Loucy (cell line): ENCODE data around the gene FHDC1.

Experiments
- CTCF ChIP-seq: fragments of 200-600 bp; sonication (generic); conservative IDR thresholded peaks from 2 replicates; pipeline ENCODE4 v1.5.1; 2014; ENCODE audit warnings: mild to moderate bottlenecking, antibody characterized with exemption, low read length
- EZH2phosphoT487 ChIP-seq: fragments of 200-600 bp; IDR thresholded peaks from 2 replicates; pipeline ENCODE4 v1.6.1; 2018; ENCODE audit warnings: antibody characterized with exemption, mild to moderate bottlenecking, moderate library complexity, borderline replicate concordance

GRCh38 chr4:153021276-153021675 lies 85.2 kb downstream of the FHDC1 start:
- no peak for TF ChIP-seq EZH2phosphoT487
- no peak for TF ChIP-seq CTCF
